Measurements from ENCODE around the gene KDELR1. TPM values are rescaled to one million over a fixed set of nuclear protein-coding genes. Genes with fewer than 3 reads are reported as not detected.
A peak's percentile ranks its signal among the peaks of the same experiment; 100 is the strongest.

KDELR1 gene
- total RNA-seq, 1 experiment from 2014 or later = 105 TPM

DNA sequence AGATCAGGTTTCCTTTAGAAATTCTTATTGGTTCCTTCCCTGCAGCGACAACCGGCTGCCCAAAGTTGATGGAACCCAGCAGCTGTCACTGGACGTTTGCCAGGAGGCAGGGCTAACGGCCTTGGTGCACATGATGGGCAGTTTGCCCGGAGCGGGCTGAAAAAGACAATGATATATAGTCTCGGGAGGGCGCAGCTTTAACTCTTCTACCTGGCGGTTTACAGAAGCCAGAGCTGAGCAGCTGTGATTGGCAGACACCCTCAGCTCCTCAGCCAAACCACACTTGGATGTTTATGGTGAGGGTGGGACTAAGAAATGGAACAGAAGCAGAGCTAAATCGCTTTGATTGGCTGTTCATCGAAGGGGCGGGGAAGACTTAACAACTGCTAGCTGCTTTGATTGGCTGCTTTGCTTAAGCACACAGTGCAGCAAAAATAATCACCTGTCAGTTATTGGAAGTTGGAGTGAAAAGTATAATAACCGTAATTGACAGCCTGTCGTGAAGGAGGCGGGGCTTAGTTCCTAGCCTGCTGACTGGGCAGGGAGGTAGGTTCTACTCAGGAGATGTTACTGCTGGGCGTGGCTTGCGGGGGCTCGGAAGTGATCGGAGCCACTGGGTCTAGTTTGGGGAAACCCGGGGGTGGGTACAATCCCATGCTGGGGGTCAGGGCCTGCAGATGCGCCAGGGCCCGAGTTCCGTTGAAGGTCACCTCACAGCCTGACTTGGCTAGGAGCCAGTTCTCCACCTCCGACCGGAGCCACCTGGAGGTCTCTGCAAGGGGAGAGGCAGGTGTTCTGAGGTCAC, 58.5 kb downstream of the KDELR1 start:
- H3K27ac ChIP-seq = peak overlapping the region; percentile 72
- peaks cover 12% of the 10 kb centered on the region for H3K36me3 ChIP-seq
- H3K9me3 ChIP-seq (replicated peaks) = no peaks in the 10 kb centered on the region
- peak; percentile 97 to 99 for DNase-seq
- H3K27me3 ChIP-seq = no peaks in the 10 kb centered on the region
- H3K4me3 ChIP-seq = peak overlapping the region; percentile 46
- H3K4me1 ChIP-seq = peaks cover 6% of the 10 kb centered on the region

Other genes with a start within 250 kb of the KDELR1 start
- 57.0 and 72.7 TPM in 2 replicates for gene LIG1, start 221.2 kb downstream of the KDELR1 start, total RNA-seq (2014; rRNA removed; shearing (Covaris generic))
- 0.89 and 1.1 TPM in 2 replicates for gene ZSWIM9, start 220.9 kb downstream of the KDELR1 start, total RNA-seq (2014; rRNA removed; shearing (Covaris generic))
- gene CARD8, start 135.6 kb downstream of the KDELR1 start, total RNA-seq (2014; rRNA removed; shearing (Covaris generic)) = 18.3 and 20.4 TPM in 2 replicates
- gene ZNF114, start 121.5 kb downstream of the KDELR1 start, total RNA-seq (2014; rRNA removed; shearing (Covaris generic)) = 0.71 and 1.0 TPM in 2 replicates
- 79.1 and 79.2 TPM in 2 replicates for gene EMP3, start 66.0 kb downstream of the KDELR1 start, total RNA-seq (2014; rRNA removed; shearing (Covaris generic))
- gene TMEM143, start 27.6 kb downstream of the KDELR1 start, total RNA-seq (2014; rRNA removed; shearing (Covaris generic)) = 2.6 and 2.8 TPM in 2 replicates
- not detected in 2 replicates for gene SYNGR4, start 27.2 kb downstream of the KDELR1 start, total RNA-seq (2014; rRNA removed; shearing (Covaris generic))
- 0.03 TPM in 1 of 2 replicates, not detected in the other for gene GRIN2D, start 2.1 kb upstream of the KDELR1 start, total RNA-seq (2014; rRNA removed; shearing (Covaris generic))
- 40.4 and 44.6 TPM in 2 replicates for gene GRWD1, start 54.4 kb upstream of the KDELR1 start, total RNA-seq (2014; rRNA removed; shearing (Covaris generic))
- gene KCNJ14, start 64.0 kb upstream of the KDELR1 start, total RNA-seq (2014; rRNA removed; shearing (Covaris generic)) = 0.41 and 0.57 TPM in 2 replicates
- 25.0 and 29.0 TPM in 2 replicates for gene CYTH2, start 77.8 kb upstream of the KDELR1 start, total RNA-seq (2014; rRNA removed; shearing (Covaris generic))
- not detected in 2 replicates for gene LMTK3, start 120.3 kb upstream of the KDELR1 start, total RNA-seq (2014; rRNA removed; shearing (Covaris generic))
- gene SULT2B1, start 160.6 kb upstream of the KDELR1 start, total RNA-seq (2014; rRNA removed; shearing (Covaris generic)) = 0.26 TPM in 1 of 2 replicates, not detected in the other
- gene SPACA4, start 215.2 kb upstream of the KDELR1 start, total RNA-seq (2014; rRNA removed; shearing (Covaris generic)) = not detected in 2 replicates
- gene FAM83E, start 223.5 kb upstream of the KDELR1 start, total RNA-seq (2014; rRNA removed; shearing (Covaris generic)) = 1.9 and 3.3 TPM in 2 replicates
- gene RPL18, start 227.6 kb upstream of the KDELR1 start, total RNA-seq (2014; rRNA removed; shearing (Covaris generic)) = 1,609 and 2,008 TPM in 2 replicates
- gene SPHK2, start 228.0 kb upstream of the KDELR1 start, total RNA-seq (2014; rRNA removed; shearing (Covaris generic)) = 13.1 and 17.4 TPM in 2 replicates
- 23.9 and 24.4 TPM in 2 replicates for gene DBP, start 245.8 kb upstream of the KDELR1 start, total RNA-seq (2014; rRNA removed; shearing (Covaris generic))